Measurements from ENCODE around the gene FSIP1.

The FSIP1 gene

DNA sequence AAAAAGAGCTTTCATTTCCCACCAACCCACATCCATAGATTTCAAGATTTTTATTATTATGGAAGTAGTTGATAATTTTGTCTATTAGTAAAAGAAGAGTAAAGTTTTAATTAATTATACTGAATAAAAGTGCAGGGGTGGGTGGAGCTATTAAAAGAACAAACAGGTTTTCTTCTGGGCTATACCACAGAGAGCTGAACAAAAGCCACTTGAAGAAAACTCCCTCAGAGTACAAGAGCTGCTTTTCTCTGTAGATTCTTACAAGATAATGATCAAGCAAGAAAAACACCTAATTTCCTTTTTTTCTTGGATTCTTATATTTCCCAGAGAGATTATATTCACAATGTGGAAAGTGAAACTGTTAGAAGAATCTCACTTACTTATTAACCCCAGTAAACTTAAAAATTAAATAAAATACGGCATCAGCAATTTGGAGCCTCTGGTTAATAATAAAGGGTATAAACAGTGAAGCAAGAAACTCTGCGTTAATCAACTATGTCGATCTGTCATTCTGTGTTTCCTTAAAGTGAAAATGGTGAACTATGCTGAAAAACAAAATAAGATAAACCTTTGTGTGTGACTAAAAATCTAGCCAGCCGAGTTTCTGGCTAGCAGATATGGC, 116.9 kb downstream of the FSIP1 start:
- TF ChIP-seq CTCF (IDR thresholded peaks at IDR 0.05; ENCODE audit: low read depth, low read length), result no peak
- H3K4me3 ChIP-seq (ENCODE audit: low read depth, low read length), result no peak overlapping the region
- no peak overlapping the region for H3K27ac ChIP-seq
- peaks cover 27% of the 10 kb centered on the region for H3K27me3 ChIP-seq (ENCODE audit: insufficient read depth, low read depth, severe bottlenecking)
- H3K36me3 ChIP-seq, result no peaks in the 10 kb centered on the region
- DNase-seq, result no peak
- no peaks in the 10 kb centered on the region for H3K9me3 ChIP-seq (ENCODE audit: severe bottlenecking)

DNA sequence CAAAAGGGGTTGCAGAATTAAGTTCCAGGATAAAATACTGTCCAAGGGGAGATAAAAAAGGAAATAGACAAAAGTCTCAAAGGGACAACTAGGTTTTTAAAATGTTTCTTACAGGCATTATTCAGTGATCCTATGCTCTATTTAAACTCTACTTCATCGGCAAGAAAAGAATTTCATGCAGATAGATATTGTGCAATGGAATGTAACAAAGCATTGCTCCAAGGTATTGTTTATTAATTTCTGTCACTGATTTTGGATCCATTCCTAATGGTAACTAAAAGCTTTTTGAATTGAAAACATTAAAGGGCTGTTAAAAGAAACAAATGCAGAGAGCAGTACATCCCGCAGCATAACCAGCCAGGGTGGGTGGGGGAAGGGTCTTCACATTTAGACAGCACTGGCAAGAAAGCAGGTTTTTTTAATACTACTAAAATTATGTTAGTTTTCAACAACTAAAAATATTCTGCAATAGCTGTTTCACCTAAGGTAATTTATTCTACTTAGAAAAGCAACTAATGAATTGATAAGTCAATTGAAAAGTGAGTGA, 118.9 kb downstream of the FSIP1 start:
- peaks cover 24% of the 10 kb centered on the region for H3K27me3 ChIP-seq (ENCODE audit: insufficient read depth, low read depth, severe bottlenecking)
- H3K36me3 ChIP-seq, result no peaks in the 10 kb centered on the region
- H3K27ac ChIP-seq, result no peak overlapping the region
- no peaks in the 10 kb centered on the region for H3K9me3 ChIP-seq (ENCODE audit: severe bottlenecking)
- no peak for TF ChIP-seq CTCF (IDR thresholded peaks at IDR 0.05; ENCODE audit: low read depth, low read length)
- DNase-seq, result no peak
- H3K4me3 ChIP-seq (ENCODE audit: low read depth, low read length), result no peak overlapping the region

GRCh38 chr15:39661776-39662175, 120.9 kb downstream of the FSIP1 start:
- Histone ChIP-seq H3K9me3 (ENCODE audit: severe bottlenecking) (no peaks in the 10 kb centered on the region), H3K27ac (no peak overlapping the region), H3K36me3 (no peaks in the 10 kb centered on the region), H3K4me3 (ENCODE audit: low read depth, low read length) (no peak overlapping the region), H3K27me3 (ENCODE audit: insufficient read depth, low read depth, severe bottlenecking) (peaks cover 23% of the 10 kb centered on the region)
- no peak for DNase-seq
- TF ChIP-seq CTCF (IDR thresholded peaks at IDR 0.05; ENCODE audit: low read depth, low read length), result no peak

GRCh38 chr15:39658740-39659139, 123.9 kb downstream of the FSIP1 start:
- Histone ChIP-seq H3K27ac (no peak overlapping the region), H3K4me3 (ENCODE audit: low read depth, low read length) (no peak overlapping the region), H3K36me3 (no peaks in the 10 kb centered on the region), H3K9me3 (ENCODE audit: severe bottlenecking) (no peaks in the 10 kb centered on the region), H3K27me3 (ENCODE audit: insufficient read depth, low read depth, severe bottlenecking) (peaks cover 20% of the 10 kb centered on the region)
- no peak for DNase-seq
- no peak for TF ChIP-seq CTCF (IDR thresholded peaks at IDR 0.05; ENCODE audit: low read depth, low read length)

GRCh38 chr15:39657668-39658067, 125.0 kb downstream of the FSIP1 start:
- no peak for TF ChIP-seq CTCF (IDR thresholded peaks at IDR 0.05; ENCODE audit: low read depth, low read length)
- Histone ChIP-seq H3K27ac (no peak overlapping the region), H3K4me3 (ENCODE audit: low read depth, low read length) (no peak overlapping the region), H3K27me3 (ENCODE audit: insufficient read depth, low read depth, severe bottlenecking) (peaks cover 22% of the 10 kb centered on the region), H3K36me3 (no peaks in the 10 kb centered on the region), H3K9me3 (ENCODE audit: severe bottlenecking) (no peaks in the 10 kb centered on the region)
- DNase-seq, result no peak

DNA sequence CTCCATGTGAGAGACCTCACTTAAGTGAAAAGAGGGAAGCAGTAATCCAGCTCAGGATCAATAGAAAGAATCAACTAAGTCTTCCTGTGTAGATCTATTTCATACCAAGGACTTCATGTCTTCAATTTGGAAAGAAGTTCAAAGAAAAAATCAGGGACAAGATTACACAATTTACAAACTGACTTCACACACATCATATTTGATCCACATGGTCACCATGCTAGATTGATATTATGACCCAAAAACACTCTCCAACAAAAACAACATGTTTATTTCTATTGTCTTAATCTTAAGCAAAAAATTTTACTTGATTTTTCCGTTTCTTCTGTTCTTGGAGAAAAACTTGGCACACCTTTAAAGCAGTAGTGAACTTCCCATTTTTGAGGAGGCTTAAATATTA, 125.5 kb downstream of the FSIP1 start:
- no peaks in the 10 kb centered on the region for H3K9me3 ChIP-seq (ENCODE audit: severe bottlenecking)
- H3K27me3 ChIP-seq (ENCODE audit: insufficient read depth, low read depth, severe bottlenecking), result peaks cover 24% of the 10 kb centered on the region
- no peak overlapping the region for H3K4me3 ChIP-seq (ENCODE audit: low read depth, low read length)
- no peak for DNase-seq
- no peak overlapping the region for H3K27ac ChIP-seq
- no peak for TF ChIP-seq CTCF (IDR thresholded peaks at IDR 0.05; ENCODE audit: low read depth, low read length)
- no peaks in the 10 kb centered on the region for H3K36me3 ChIP-seq
